Activated CD8-positive, alpha-beta memory T cell treated with anti-CD3 and anti-CD28 coated beads, Interleukin-2, amount 50 U/mL, for 1 hour (primary cell): ENCODE results near the gene TLE4.
"Not testable (repeated sequence)": the region's sequence is repeated elsewhere in the genome, so short reads cannot be mapped to it uniquely, and the experiment has no call there.

Experiments
- DNase-seq: peaks from one replicate; pipeline ENCODE4 v3.0.0-alpha.2; 2020; ENCODE audit errors: extremely low read depth

TLE4 gene

GRCh38 chr9:79603222-79603920, 31.6 kb downstream of the TLE4 start:
- DNase-seq = no peak

- DNase-seq = no peak
Observed at GRCh38 chr9:79604149-79604548, 32.4 kb downstream of the TLE4 start.

GRCh38 chr9:79604921-79605562, 33.3 kb downstream of the TLE4 start:
- DNase-seq = no peak

GRCh38 chr9:79606529-79606928, 34.8 kb downstream of the TLE4 start:
- DNase-seq = not testable (repeated sequence)

- no peak for DNase-seq
Observed at GRCh38 chr9:79609468-79610018, 37.8 kb downstream of the TLE4 start.

GRCh38 chr9:79610019-79610631, 38.4 kb downstream of the TLE4 start:
- no peak for DNase-seq

- no peak for DNase-seq
Observed at GRCh38 chr9:79610791-79611614, 39.2 kb downstream of the TLE4 start.

- no peak for DNase-seq
Observed at GRCh38 chr9:79613145-79613544, 41.4 kb downstream of the TLE4 start.

GRCh38 chr9:79615038-79615437, 43.3 kb downstream of the TLE4 start:
- DNase-seq = no peak

- no peak for DNase-seq
Observed at GRCh38 chr9:79616013-79616412, 44.2 kb downstream of the TLE4 start.

- DNase-seq = no peak
Observed at GRCh38 chr9:79616971-79617370, 45.2 kb downstream of the TLE4 start.

- no peak for DNase-seq
Observed at GRCh38 chr9:79617395-79617794, 45.6 kb downstream of the TLE4 start.

GRCh38 chr9:79619930-79620329, 48.2 kb downstream of the TLE4 start:
- no peak for DNase-seq

GRCh38 chr9:79621916-79622575, 50.3 kb downstream of the TLE4 start:
- DNase-seq = no peak

- DNase-seq = peak; percentile 11
Observed at GRCh38 chr9:79623799-79624721, 52.3 kb downstream of the TLE4 start.

- DNase-seq = no peak
Observed at GRCh38 chr9:79629721-79630120, 58.0 kb downstream of the TLE4 start.

- DNase-seq = no peak
Observed at GRCh38 chr9:79630521-79631403, 59.0 kb downstream of the TLE4 start.

- DNase-seq = no peak
Observed at GRCh38 chr9:79632060-79632459, 60.3 kb downstream of the TLE4 start.

- no peak for DNase-seq
Observed at GRCh38 chr9:79632705-79633104, 60.9 kb downstream of the TLE4 start.
